Gastroesophageal sphincter (tissue), 4 donors: ENCODE measurements around the gene SERBP1. TPM values are rescaled to one million over a fixed set of nuclear protein-coding genes. Genes with fewer than 3 reads are reported as not detected.

ENCODE experiments used
- small RNA-seq, 4 donors: library from RNA; depleted of rRNA; stranded (forward); fragments of <200 nt; gene quantifications; one replicate each; pipeline ENCODE3, GENCODE V24; 2016
- total RNA-seq, 4 donors: library from RNA; depleted of rRNA; stranded (reverse); fragments of >200 nt; gene quantifications; one replicate each; pipeline ENCODE4 v1.1.0, GENCODE V29; 2016

SERBP1 gene
- total RNA-seq, 4 donors from 2014 or later, result 254 to 263 (median 258) TPM

Small RNA genes within 50 kb of the gene (small RNA-seq; reads per million reads assigned to genes)
- gene RNU6-387P, result 0 reads per million in 4 donors

Other genes starting within 250 kb of the SERBP1 start
- 1 to 10 TPM in 2 of 4 donors, under 1 TPM in 1, not detected in 1; 0.50 to 2.8 (median 1.7) TPM for gene IL12RB2, start 122.5 kb downstream of the SERBP1 start, total RNA-seq